ENCODE data around the gene AGTPBP1. TPM values are rescaled to one million over a fixed set of nuclear protein-coding genes. Genes with fewer than 3 reads are reported as not detected.

AGTPBP1 gene
- total RNA-seq, 6 experiments from 2014 or later: 8.2 to 11.0 (median 9.5) TPM

- Mint-ChIP-seq H3K4me3 (no peak overlapping the region), H3K36me3 (ENCODE audit: low read depth) (no peaks in the 10 kb centered on the region), H3K27ac (no peak overlapping the region), H3K27me3 (ENCODE audit: insufficient read depth) (no peaks in the 10 kb centered on the region; the same call in 1 of the 2 replicates), H3K4me1 (ENCODE audit: low read depth) (no peaks in the 10 kb centered on the region), H3K9me3 (no peaks in the 10 kb centered on the region)
- DNase-seq: no peak
- no peak for TF ChIP-seq CTCF (IDR thresholded peaks at IDR 0.05)
Measured at GRCh38 chr9:85617141-85617670, 124.5 kb downstream of the AGTPBP1 start.

GRCh38 chr9:85615792-85616191 is 126.0 kb downstream of the AGTPBP1 start:
- DNase-seq: no peak
- H3K27me3 Mint-ChIP-seq (ENCODE audit: insufficient read depth): no peaks in the 10 kb centered on the region; the same call in 1 of the 2 replicates
- H3K4me1 Mint-ChIP-seq (ENCODE audit: low read depth): no peaks in the 10 kb centered on the region
- H3K9me3 Mint-ChIP-seq: no peaks in the 10 kb centered on the region
- H3K27ac Mint-ChIP-seq: no peak overlapping the region
- no peaks in the 10 kb centered on the region for H3K36me3 Mint-ChIP-seq (ENCODE audit: low read depth)
- TF ChIP-seq CTCF (IDR thresholded peaks at IDR 0.05): no peak
- no peak overlapping the region for H3K4me3 Mint-ChIP-seq

- peak; percentile 92 for TF ChIP-seq CTCF (IDR thresholded peaks at IDR 0.05)
- Mint-ChIP-seq H3K9me3 (no peaks in the 10 kb centered on the region), H3K36me3 (ENCODE audit: low read depth) (no peaks in the 10 kb centered on the region)
Measured at GRCh38 chr9:85610074-85610860, 131.5 kb downstream of the AGTPBP1 start.

GRCh38 chr9:85605905-85606304 is 135.8 kb downstream of the AGTPBP1 start:
- Mint-ChIP-seq H3K36me3 (ENCODE audit: low read depth) (no peaks in the 10 kb centered on the region), H3K27ac (no peak overlapping the region), H3K9me3 (no peaks in the 10 kb centered on the region), H3K4me3 (no peak overlapping the region), H3K4me1 (ENCODE audit: low read depth) (peaks cover 11% of the 10 kb centered on the region; the same call in 1 of the 2 replicates), H3K27me3 (ENCODE audit: insufficient read depth) (no peaks in the 10 kb centered on the region)
- no peak for TF ChIP-seq CTCF (IDR thresholded peaks at IDR 0.05)
- DNase-seq: no peak

More at GRCh38 chr9:85610074-85610860, 131.5 kb downstream of the AGTPBP1 start:
- peak; percentile 73 for DNase-seq
- Mint-ChIP-seq H3K27ac (peak overlapping the region; percentile 92), H3K4me1 (ENCODE audit: low read depth) (0 out of 2 replicates have a peak, but pooled peaks cover 10% of the 10 kb centered on the region), H3K4me3 (peak overlapping the region; percentile 90), H3K27me3 (ENCODE audit: insufficient read depth) (no peaks in the 10 kb centered on the region; the same call in 1 of the 2 replicates)

GRCh38 chr9:85603936-85604335 is 137.8 kb downstream of the AGTPBP1 start:
- no peak for DNase-seq

More at GRCh38 chr9:85603936-85604335, 137.8 kb downstream of the AGTPBP1 start:
- no peak overlapping the region for H3K4me3 Mint-ChIP-seq
- H3K36me3 Mint-ChIP-seq (ENCODE audit: low read depth): no peaks in the 10 kb centered on the region
- peaks cover 20% of the 10 kb centered on the region for H3K4me1 Mint-ChIP-seq (ENCODE audit: low read depth)
- H3K27ac Mint-ChIP-seq: no peak overlapping the region
- no peak for TF ChIP-seq CTCF (IDR thresholded peaks at IDR 0.05)
- H3K27me3 Mint-ChIP-seq (ENCODE audit: insufficient read depth): no peaks in the 10 kb centered on the region
- no peaks in the 10 kb centered on the region for H3K9me3 Mint-ChIP-seq

Data from HFFc6 (cell line).